HCT116 (cell line): Measurements from ENCODE around the gene PNPLA5. TPM values are rescaled to one million over a fixed set of nuclear protein-coding genes. Genes with fewer than 3 reads are reported as not detected.

Source experiments
- ATAC-seq: fragments of 200-7000 bp; cut with Tn5 transposase; 2 replicates; pipeline ENCODE4 v1.9.1; 2020; ENCODE audit warnings: mild to moderate bottlenecking, moderate library complexity
- BruUV-seq: library from RNA; stranded (reverse); fragments of 400-500 nt; replicated peaks from 2 replicates; lab custom pipeline; 2021; lab: Mats Ljungman, UMichigan
- CTCF ChIA-PET: fragments of 300-600 bp; sonication (Branson Sonifier 250); formaldehyde crosslinking; loops from one replicate; lab custom pipeline; 2021; ENCODE audit warnings: antibody characterized with exemption; lab: Charles Lee
- POLR2A ChIA-PET: fragments of 300-600, 350-600 bp; sonication (Branson Sonifier 250); formaldehyde crosslinking; loops from one replicate; lab custom pipeline; 2021; ENCODE audit warnings: antibody characterized with exemption; lab: Charles Lee
- RAD21 ChIA-PET, 2 experiments: fragments of 300-600 bp; sonication (Branson Sonifier 250); formaldehyde crosslinking; loops; one replicate each; lab custom pipeline; 2023; ENCODE audit warnings: low total read pairs in 2 of 2; ENCODE audit not compliant: uncharacterized antibody in 2 of 2, unreplicated experiment in 2 of 2, low non-redundant PET in 1 of 2; lab: Charles Lee
- DNase-seq: peaks from one replicate; pipeline ENCODE4 v3.0.0-alpha.2; 2010; ENCODE audit warnings: low read depth, low spot score
- H2AFZ ChIP-seq: fragments of 200-600 bp; shearing (Covaris generic), sonication (generic); 2 replicates; pipeline ENCODE4 v1.6.1; 2017; ENCODE audit warnings: low read depth, mixed run types, mixed read lengths, antibody characterized with exemption, low read length; ENCODE audit not compliant: poor library complexity, severe bottlenecking
- H3K27ac ChIP-seq: 2 replicates; pipeline ENCODE4 v1.5.1; 2012; ENCODE audit warnings: low read depth, low read length
- H3K27me3 ChIP-seq: fragments of 200-600 bp; sonication (generic); 2 replicates; pipeline ENCODE4 v1.6.1; 2016; ENCODE audit warnings: mixed run types, low read length, mixed read lengths; ENCODE audit not compliant: insufficient read depth
- H3K36me3 ChIP-seq, 2 experiments: fragments of 200-500 bp in 1 of 2; fragments of 200-600 bp in 1 of 2; sonication (Bioruptor generic) in 1 of 2; sonication (generic) in 1 of 2; 2 replicates each; pipeline versions ENCODE4 v1.5.1 to v1.6.1; 2014 to 2016; ENCODE audit warnings: low read length in 2 of 2, inconsistent platforms in 1 of 2, mixed read lengths in 1 of 2, mixed run types in 1 of 2; ENCODE audit not compliant: insufficient read depth in 2 of 2, control insufficient read depth in 1 of 2
- H3K4me1 ChIP-seq, 2 experiments: fragments of 200-600 bp in 1 of 2; sonication (generic) in 1 of 2; 2 replicates each; pipeline versions ENCODE4 v1.5.1 to v1.6.1; 2012 to 2017; ENCODE audit warnings: low read length in 2 of 2, inconsistent platforms in 1 of 2, mild to moderate bottlenecking in 1 of 2, mixed read lengths in 1 of 2, mixed run types in 1 of 2, moderate library complexity in 1 of 2; ENCODE audit not compliant: insufficient read depth in 2 of 2, control insufficient read depth in 1 of 2
- H3K4me2 ChIP-seq: fragments of 200-600 bp; sonication (generic); 2 replicates; pipeline ENCODE4 v1.6.1; 2017; ENCODE audit warnings: mixed run types, low read length, mixed read lengths
- H3K4me3 ChIP-seq, 2 experiments: fragments of 200-600 bp in 1 of 2; sonication (generic) in 1 of 2; replicated peaks in 1 of 2; 2 replicates each; pipeline ENCODE4 v1.5.1; 2011 to 2016; ENCODE audit warnings: low read length in 2 of 2, control low read depth in 1 of 2, low read depth in 1 of 2, mild to moderate bottlenecking in 1 of 2, mixed read lengths in 1 of 2, mixed run types in 1 of 2
- H3K79me2 ChIP-seq: fragments of 200-600 bp; sonication (generic); 2 replicates; pipeline ENCODE4 v1.6.1; 2017; ENCODE audit warnings: mild to moderate bottlenecking, mixed run types, low read length, moderate library complexity, mixed read lengths; ENCODE audit not compliant: insufficient read depth
- H3K9ac ChIP-seq: fragments of 200-600 bp; sonication (generic); 2 replicates; pipeline ENCODE4 v1.6.1; 2016; ENCODE audit warnings: low read length, mixed read lengths
- H3K9me2 ChIP-seq: fragments of 200-600 bp; sonication (generic), shearing (Covaris generic); 2 replicates; pipeline ENCODE4 v1.6.1; 2017; ENCODE audit warnings: mixed run types, mild to moderate bottlenecking, moderate library complexity; ENCODE audit not compliant: insufficient read depth
- H3K9me3 ChIP-seq, 2 experiments: fragments of 200-500 bp in 1 of 2; fragments of 200-600 bp in 1 of 2; sonication (Bioruptor generic) in 1 of 2; sonication (generic) in 1 of 2; 2 replicates each; pipeline ENCODE4 v1.6.1; 2014 to 2017; ENCODE audit warnings: low read length in 2 of 2, mixed read lengths in 2 of 2, inconsistent platforms in 1 of 2, low read depth in 1 of 2, mild to moderate bottlenecking in 1 of 2, mixed run types in 1 of 2, moderate library complexity in 1 of 2; ENCODE audit not compliant: control insufficient read depth in 1 of 2, insufficient read depth in 1 of 2
- H4K20me1 ChIP-seq: fragments of 200-600 bp; sonication (generic), shearing (Covaris generic); 2 replicates; pipeline ENCODE4 v1.6.1; 2017; ENCODE audit warnings: mixed run types, mild to moderate bottlenecking, moderate library complexity; ENCODE audit not compliant: insufficient read depth
- CBX3 ChIP-seq: IDR thresholded peaks from 2 replicates; pipeline ENCODE4 v1.6.1; 2012; ENCODE audit warnings: low read depth
- CEBPB ChIP-seq: IDR thresholded peaks from 2 replicates; pipeline ENCODE4 v1.6.1; 2012; ENCODE audit warnings: low read depth
- EZH2 ChIP-seq: fragments of 200-600 bp; sonication (generic); IDR thresholded peaks from 2 replicates; pipeline ENCODE4 v1.6.1; 2017; ENCODE audit warnings: antibody characterized with exemption, mixed run types
- JUND ChIP-seq: IDR thresholded peaks from 2 replicates; pipeline ENCODE4 v1.6.1; 2012
- POLR2AphosphoS5 ChIP-seq: IDR thresholded peaks from 2 replicates; pipeline ENCODE4 v1.6.1; 2011; ENCODE audit warnings: mild to moderate bottlenecking, low read depth, low read length, moderate library complexity
- SIN3A ChIP-seq: IDR thresholded peaks from 2 replicates; pipeline ENCODE4 v1.6.1; 2012; ENCODE audit warnings: low read depth
- SRF ChIP-seq: IDR thresholded peaks from 2 replicates; pipeline ENCODE4 v1.6.1; 2012; ENCODE audit warnings: low read depth
- TCF7L2 ChIP-seq: IDR thresholded peaks from 2 replicates; pipeline ENCODE4 v1.7.0; 2011; ENCODE audit warnings: borderline replicate concordance, inconsistent platforms; ENCODE audit not compliant: insufficient read depth, insufficient read length; ENCODE audit errors: extremely low read depth
- YY1 ChIP-seq: IDR thresholded peaks from 2 replicates; pipeline ENCODE4 v1.6.1; 2011; ENCODE audit warnings: low read length, low read depth, moderate library complexity, mild to moderate bottlenecking; ENCODE audit not compliant: insufficient replicate concordance; ENCODE audit errors: extremely low read depth
- ZNF274 ChIP-seq: fragments of 200-500 bp; sonication (Bioruptor generic); IDR thresholded peaks from 2 replicates; pipeline ENCODE4 v1.6.1; 2014; ENCODE audit warnings: mild to moderate bottlenecking, low read depth, low read length, inconsistent platforms
- intact Hi-C: fragments of 100-400 bp; cut with micrococcal nuclease; formaldehyde crosslinking; loops from 2 replicates; pipeline ENCODE4 v1.10.0; 2022
- total RNA-seq: library from RNA; stranded (reverse); gene quantifications from one replicate; pipeline ENCODE4 v1.2.1, GENCODE V29; 2021; ENCODE audit not compliant: unreplicated experiment
- TF ChIP-seq, protein P1 (sequence below): IDR thresholded peaks from 2 replicates; pipeline ENCODE4 v1.6.1; 2012
- TF ChIP-seq, protein P2 (sequence below): IDR thresholded peaks from 2 replicates; pipeline ENCODE4 v1.6.1; 2011; ENCODE audit warnings: mild to moderate bottlenecking, low read length, moderate library complexity; ENCODE audit not compliant: insufficient replicate concordance; ENCODE audit errors: extremely low read depth

The PNPLA5 gene
- total RNA-seq, 1 experiment from 2014 or later = 2.9 TPM

DNA sequence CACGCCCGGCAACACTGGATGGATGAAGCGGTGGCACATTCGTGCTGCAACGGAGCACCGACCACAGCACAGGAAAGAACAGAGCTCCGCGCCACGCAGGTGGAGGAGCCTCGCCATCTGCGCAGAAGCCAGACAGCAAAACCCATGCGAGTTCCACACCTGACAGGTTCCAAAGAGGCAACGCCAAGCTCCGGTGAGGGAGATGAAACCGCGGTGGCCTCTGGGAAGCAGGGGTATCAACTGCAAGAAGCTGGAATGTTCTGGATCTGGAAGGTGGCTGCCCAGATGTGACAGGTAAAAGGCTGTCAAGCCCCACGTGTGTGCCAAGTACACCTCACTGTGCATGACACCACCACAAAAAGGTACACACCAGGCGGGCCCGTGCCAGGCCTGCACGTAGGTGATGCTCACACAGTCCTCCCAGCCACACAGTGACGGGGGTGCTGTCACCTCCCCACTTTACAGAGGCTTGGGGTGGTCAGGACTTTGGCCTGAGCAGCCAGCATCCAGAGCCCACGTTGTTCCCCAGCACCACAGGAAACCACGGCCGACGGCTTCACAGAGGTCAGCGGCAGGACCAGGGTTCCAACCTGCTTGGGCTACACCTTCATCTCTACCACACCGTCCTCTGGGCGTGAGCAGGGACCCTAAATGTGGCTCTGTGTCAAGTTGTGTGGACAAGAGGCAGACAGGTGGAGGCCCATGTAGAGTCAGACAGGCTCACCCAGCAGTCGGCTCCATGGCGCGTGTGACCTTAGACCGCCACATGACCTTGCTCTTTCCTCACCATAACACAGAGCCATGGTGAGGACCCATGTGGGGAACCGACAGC is 60.0 kb downstream of the PNPLA5 start (continued):
- TF ChIP-seq YY1 (no peak), CEBPB (no peak), CBX3 (no peak), JUND (no peak), SIN3A (no peak), TCF7L2 (no peak)
- TF ChIP-seq, protein P1, sequence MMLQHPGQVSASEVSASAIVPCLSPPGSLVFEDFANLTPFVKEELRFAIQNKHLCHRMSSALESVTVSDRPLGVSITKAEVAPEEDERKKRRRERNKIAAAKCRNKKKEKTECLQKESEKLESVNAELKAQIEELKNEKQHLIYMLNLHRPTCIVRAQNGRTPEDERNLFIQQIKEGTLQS = no peak

- Histone ChIP-seq H3K9me2 (no peaks in the 10 kb centered on the region), H2AFZ (no peak overlapping the region), H3K4me2 (no peak overlapping the region), H3K27ac (no peak overlapping the region), H3K9me3 (no peaks in the 10 kb centered on the region), H3K79me2 (no peaks in the 10 kb centered on the region), H4K20me1 (no peaks in the 10 kb centered on the region), H3K9ac (no peak overlapping the region), H3K4me1 (no peaks in the 10 kb centered on the region), H3K36me3 (no peaks in the 10 kb centered on the region), H3K4me3 (no peak overlapping the region), H3K27me3 (no peaks in the 10 kb centered on the region)
- no TSS peak for BruUV-seq
- intact Hi-C loops = no loop called here
- POLR2A ChIA-PET = no interaction called here
- RAD21 ChIA-PET = no interaction called here
- CTCF ChIA-PET = no interaction called here
- ATAC-seq (no peak), DNase-seq (no peak)
- TF ChIP-seq YY1 (no peak), ZNF274 (no peak), SRF (no peak), POLR2AphosphoS5 (no peak), JUND (no peak), EZH2 (no peak)
- TF ChIP-seq, protein P2, sequence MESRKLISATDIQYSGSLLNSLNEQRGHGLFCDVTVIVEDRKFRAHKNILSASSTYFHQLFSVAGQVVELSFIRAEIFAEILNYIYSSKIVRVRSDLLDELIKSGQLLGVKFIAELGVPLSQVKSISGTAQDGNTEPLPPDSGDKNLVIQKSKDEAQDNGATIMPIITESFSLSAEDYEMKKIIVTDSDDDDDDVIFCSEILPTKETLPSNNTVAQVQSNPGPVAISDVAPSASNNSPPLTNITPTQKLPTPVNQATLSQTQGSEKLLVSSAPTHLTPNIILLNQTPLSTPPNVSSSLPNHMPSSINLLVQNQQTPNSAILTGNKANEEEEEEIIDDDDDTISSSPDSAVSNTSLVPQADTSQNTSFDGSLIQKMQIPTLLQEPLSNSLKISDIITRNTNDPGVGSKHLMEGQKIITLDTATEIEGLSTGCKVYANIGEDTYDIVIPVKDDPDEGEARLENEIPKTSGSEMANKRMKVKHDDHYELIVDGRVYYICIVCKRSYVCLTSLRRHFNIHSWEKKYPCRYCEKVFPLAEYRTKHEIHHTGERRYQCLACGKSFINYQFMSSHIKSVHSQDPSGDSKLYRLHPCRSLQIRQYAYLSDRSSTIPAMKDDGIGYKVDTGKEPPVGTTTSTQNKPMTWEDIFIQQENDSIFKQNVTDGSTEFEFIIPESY = no peak
Measured at GRCh38 chr22:43830931-43831560, 60.8 kb downstream of the PNPLA5 start.
